Midbrain (tissue), 1 donor: ENCODE data around the gene MAP2K5.

Experiments
- DNase-seq: peaks from one replicate; lab custom pipeline; 2025; lab: John Stamatoyannopoulos, UW

MAP2K5 gene

DNA sequence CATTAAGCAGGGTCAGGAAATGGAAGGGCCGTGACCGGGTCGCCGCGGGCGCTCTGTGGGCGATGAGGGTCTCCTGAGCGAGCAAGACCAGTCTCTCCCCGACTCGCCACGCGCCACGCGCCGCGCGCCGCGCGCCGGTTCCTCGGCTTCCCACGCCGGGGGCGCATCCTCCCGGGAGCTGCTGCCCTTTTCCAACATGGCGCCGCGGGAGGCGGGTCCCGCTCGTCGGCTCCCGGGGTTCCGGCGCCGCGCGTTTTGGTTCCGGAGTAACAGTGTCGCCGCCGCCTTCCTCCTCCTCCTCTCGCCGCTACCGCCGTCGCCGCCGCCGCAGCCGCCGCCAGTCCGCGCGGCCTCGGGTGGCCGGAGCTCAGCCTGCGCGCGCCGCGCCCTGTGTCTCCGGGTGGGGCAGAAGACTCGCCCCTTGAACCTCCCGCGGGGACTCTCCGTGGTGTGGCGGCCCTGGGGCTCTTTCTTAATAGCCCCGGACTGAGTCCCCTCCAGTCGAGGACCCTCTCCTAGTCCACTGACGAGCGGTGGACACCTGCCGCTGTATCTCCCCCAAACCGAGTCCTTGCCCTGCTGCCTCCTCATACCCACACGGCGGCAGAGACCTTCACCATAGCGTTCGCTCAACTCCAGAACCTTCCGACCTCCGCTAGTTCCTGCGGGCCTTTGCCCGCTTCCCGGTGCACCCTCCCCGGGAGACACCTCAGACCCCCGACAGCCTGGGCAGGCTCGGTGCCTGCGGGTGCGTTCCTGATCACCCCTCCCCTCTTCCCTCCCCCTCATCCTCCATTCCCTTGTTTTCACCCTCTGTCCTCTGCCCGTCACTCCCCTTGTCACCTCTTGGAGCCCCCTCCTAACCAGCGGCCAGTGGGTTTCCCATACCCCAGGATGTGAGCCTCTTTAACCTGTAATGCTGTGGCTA is at the start of gene MAP2K5:
Gene MAP2K5 (plus strand): TSS at position 284 of the 928 bp plus-strand sequence. CDS start 633 bp downstream, at position 917.
- peak; percentile 86 for DNase-seq

DNA sequence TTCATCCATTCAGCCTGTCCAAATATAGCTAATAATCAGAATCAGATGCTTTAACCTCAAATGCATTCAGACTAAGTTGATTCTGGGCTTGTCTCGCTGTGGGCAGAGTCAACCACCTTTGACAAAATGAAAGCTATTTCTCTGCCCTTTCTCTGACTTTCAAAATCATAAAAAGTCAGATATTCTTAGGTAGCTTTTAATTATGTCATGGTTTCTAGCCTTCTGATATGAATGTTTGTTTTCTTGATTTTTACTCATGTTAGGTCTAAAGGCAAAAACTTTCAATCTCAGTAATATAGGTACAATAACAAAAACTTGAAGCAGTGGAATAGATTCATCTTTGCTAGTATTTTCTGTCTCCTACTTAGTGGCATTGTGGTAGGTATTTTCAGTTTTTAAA is 46.9 kb upstream of the MAP2K5 start:
- DNase-seq = no peak

DNA sequence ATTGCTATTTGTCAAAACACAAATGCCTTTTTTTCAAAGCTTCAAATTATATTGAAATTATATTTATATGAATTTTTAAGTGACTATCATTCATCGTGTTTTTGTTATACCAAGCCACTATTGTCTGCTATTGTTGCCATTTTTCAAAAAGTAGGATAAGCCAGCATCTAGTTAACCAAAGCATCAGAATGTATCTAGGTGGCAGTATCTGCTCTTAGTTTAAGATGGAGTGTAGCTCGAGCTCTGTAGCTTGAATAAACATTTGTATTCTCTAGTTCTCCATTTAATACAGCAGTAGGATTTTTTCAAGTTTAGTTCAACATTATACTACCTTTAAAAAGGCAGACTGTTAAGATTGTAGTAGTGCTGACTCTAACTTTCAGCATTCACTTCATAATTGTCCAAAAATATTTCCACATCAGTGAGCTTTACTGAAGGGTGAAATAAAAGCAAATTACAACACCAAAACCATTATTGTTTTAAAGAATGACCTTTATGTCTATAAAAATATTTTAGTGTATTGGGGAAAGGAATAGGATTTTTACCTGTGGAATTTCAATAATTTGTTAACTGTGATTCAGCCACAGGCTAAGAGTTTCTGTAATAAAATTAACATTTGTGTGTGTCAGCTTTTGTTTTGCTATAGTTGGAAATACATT is 41.2 kb upstream of the MAP2K5 start:
- peak; percentile 39 for DNase-seq

DNA sequence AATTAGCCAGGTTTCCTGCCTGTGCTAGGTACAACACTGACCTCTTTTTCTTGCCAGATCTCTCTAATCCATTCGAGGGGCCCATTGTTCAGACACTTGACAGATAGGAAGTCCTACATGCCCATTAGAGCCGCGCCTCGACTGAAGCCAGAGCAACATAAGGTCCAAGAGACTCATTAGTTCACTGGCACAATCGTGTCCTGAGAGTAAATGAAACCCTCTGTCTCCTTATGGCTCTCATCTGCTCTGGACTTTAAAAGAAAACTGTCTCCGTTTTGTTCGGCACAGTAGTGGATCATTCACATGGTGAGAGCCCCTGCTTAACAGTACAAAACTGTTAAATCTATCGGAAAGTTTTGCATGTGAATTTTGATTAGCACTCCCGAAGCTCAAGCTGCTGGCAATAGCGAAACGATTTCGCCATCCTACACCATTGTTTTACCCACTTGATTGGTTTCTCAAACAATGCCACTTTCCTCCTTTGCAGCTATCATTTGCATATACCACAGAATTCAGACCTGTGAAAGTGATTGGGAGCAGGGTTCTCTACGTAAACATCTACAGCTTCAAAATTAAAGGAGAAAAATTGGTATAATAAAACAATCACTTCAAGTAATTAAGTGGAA is 40.6 kb upstream of the MAP2K5 start:
- peak; percentile 7 for DNase-seq

DNA sequence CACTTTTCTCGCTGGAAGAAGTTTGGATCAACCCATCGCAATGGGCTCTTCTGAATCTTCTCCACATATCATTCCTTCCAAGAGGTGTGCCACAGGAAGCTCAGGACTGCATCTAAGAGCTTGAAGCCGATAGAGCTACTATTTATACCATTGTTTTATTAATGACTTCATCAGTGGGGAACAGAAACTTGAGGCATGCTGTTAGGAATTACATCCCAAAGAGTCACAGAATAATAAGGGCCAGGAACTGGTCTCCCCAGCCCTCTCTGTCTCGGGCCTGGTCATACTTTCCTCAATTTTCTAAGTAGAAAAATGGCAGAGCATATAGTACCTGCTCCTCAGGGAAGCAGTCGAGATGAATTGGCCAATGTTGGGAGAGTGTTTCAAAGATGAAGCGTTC is 38.4 kb upstream of the MAP2K5 start:
- DNase-seq = no peak

- DNase-seq = no peak
Measured at GRCh38 chr15:67504796-67505195, 37.7 kb upstream of the MAP2K5 start.

GRCh38 chr15:67505675-67506572 is 36.6 kb upstream of the MAP2K5 start:
- DNase-seq = no peak

- DNase-seq = no peak
Measured at GRCh38 chr15:67506775-67507747, 35.4 kb upstream of the MAP2K5 start.

- DNase-seq = no peak
Measured at GRCh38 chr15:67508407-67508806, 34.1 kb upstream of the MAP2K5 start.

DNA sequence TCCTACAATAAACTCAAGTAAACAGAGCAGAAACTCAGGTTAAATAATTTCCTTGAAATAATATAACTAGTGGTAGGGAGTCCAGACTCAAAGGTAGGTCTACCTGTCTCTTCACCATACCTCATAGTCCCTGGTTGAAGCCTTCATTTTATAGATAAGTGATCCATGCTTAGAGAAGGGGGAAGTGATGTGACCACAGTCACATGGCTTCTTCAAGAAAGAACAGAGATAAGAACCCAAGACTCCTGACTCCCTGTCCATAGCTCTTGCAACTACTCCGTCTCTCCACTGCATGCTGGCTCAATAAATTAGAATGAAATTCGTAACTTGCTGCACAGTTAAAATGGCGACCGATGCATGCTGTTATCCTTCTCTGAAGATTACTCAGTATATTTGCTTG is 32.6 kb upstream of the MAP2K5 start:
- DNase-seq = no peak

DNA sequence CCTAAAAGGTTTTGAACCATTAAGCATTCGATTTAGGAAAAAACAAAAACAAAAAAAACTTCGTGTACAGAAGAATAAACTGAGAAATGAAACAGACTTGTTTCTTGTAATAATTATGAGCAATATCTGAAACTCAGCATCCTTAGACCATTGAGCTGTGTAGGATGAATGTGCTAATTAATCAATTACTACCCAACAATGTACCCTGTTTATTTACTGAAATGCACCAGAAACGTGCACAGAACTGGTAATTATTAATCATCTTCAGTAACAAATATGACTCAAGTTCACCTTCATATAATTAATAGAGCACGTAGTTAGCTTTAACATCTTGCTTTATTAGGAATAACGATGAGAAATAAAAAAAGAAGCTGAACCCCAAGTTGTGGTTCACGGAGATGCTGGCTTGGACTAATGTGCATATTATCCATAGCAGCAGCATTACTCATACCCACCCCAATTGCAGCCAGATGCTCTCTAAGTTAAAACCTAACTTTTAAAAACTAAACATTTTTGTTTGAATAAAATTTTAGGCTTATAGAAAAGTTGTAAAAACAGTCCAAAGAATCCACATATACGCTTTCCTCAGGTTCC is 31.8 kb upstream of the MAP2K5 start:
- DNase-seq = no peak

- DNase-seq = no peak
Measured at GRCh38 chr15:67511606-67512005, 30.9 kb upstream of the MAP2K5 start.

DNA sequence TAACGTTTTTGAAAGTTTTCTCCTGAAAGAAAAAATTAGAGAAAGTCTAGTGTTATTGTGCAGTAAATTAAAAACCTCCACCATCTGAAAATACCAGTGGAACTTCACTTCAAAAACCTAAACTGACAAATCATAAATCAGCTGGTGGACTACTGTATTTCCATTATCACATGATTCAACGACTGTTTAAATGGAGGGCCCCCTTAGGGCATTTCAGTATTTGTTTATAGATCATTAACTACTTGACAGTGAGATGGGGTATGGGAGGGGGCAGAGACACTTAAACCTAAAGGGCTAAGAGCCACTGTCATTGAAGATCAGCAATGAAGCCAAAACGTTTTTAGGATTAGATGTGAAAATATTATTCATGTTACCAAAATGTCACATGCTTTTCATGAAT is 30.4 kb upstream of the MAP2K5 start:
- no peak for DNase-seq

DNA sequence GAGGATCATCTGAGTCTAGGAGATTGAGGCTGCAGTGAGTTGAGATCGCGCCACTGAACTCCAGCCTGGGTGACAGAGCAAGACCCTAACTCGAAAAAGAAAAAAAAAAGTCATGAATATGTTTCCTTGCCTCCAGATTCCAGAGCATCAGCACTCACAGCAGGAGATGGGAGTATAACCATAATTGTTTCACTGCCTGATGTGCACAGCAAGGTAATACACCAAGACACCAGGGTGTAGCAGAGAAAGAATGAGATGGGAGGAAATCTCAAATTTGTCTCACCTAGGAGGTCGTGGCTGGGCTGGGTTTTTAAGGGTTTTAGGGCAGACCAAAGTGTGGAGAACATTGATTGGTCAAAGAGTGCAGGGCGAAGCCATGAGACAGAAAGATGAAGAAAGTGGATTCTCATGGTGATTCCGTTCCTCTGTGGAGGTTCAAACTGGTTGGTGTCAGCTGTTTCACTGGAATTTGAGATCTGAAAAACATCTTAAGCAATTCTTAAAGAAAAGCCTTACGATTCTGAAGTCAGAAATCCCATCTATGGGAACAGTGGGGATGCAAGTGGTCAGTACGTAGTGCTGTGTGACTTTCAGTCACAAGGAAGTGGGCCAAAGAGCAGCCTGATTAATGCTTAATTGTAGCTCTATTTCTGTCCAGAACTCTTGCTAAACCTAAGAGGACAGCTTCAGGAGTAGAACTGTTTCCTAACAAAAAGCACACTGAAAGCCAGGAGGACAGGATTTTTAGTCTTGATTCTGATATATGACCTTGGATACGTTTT is 29.4 kb upstream of the MAP2K5 start:
- DNase-seq = no peak

- no peak for DNase-seq
Measured at GRCh38 chr15:67515090-67515489, 27.4 kb upstream of the MAP2K5 start.

GRCh38 chr15:67515557-67515956 is 26.9 kb upstream of the MAP2K5 start:
- DNase-seq = no peak

- DNase-seq = peak; percentile 44
Measured at GRCh38 chr15:67520321-67521028, 22.0 kb upstream of the MAP2K5 start.

DNA sequence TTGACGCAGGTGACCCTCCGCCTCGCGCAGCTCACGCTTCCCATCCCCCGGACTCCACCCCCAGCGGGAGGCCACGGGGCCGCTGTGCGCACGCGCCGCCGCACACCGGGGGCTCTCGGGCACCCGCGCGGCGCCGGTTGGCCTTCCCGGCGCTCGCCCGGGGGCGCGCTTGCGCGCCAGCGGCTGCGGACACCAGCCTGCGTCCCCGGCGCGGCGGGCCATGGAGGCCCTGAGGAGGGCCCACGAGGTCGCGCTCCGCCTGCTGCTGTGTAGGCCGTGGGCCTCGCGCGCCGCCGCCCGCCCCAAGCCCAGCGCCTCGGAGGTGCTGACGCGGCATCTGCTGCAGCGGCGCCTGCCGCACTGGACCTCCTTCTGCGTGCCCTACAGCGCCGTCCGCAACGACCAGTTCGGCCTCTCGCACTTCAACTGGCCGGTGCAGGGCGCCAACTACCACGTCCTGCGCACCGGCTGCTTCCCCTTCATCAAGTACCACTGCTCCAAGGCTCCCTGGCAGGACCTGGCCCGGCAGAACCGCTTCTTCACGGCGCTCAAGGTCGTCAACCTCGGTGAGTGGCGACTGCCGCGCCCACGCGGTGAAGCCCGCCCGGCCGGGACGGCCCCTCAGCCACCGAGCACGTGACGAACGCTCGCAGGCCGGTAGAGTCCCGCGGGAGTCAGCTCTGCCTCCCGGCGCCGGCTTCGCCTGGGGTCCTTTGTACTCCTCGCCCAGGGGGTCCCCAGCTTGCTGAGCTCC is 21.3 kb upstream of the MAP2K5 start, which contains the start of gene C15orf61:
Gene C15orf61 (plus strand): TSS at position 103 of the 754 bp plus-strand sequence. CDS start 118 bp downstream, at position 221.
- DNase-seq = peak; percentile 84
